GM12873 (cell line): ENCODE data around the gene ADIPOQ.

Experiments used
- CTCF ChIP-seq: IDR thresholded peaks from 2 replicates; pipeline ENCODE4 v1.5.1; 2012; ENCODE audit warnings: low read depth, mild to moderate bottlenecking, moderate library complexity, low read length, control low read depth; ENCODE audit not compliant: insufficient read depth; ENCODE audit errors: missing control alignments

Gene ADIPOQ

GRCh38 chr3:186832276-186832675 lies 10.2 kb upstream of the ADIPOQ start:
- no peak for TF ChIP-seq CTCF

GRCh38 chr3:186839874-186840641 lies 2.5 kb upstream of the ADIPOQ start:
- no peak for TF ChIP-seq CTCF

DNA sequence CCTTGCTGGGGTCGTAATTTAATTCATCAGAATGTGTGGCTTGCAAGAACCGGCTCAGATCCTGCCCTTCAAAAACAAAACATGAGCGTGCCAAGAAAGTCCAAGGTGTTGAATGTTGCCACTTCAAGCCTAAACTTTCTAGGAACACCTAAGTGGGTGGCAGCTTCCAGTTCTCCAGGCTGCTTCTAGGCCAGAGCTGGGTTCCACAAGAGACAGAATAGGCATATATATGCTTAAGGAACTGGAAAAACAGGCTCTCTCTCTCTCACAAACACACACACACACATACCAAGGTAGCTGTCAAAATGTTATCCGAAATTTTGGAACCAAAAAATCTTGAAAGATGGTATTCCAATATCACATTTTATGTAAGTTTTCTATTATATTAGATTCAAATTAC lies 890 bp upstream of the ADIPOQ start:
- no peak for TF ChIP-seq CTCF

DNA sequence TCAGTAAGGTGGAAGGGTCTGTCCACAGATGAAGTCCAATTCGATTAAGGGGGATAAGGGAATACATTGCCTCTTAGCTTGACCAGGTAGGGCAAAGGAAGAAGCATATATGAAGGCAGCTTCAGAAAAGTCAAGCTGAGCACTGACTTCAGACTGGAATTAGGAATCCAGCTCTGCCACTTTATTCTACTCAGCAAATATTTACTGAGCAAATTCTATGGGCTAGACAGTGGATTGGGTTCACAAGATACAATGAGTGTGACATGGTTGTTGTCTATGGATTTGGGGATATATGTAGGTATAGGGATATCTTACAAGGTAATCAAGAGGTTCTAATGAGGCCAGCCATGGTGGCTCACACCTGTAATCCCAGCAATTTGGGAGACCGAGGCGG lies 526 bp downstream of the ADIPOQ start:
- no peak for TF ChIP-seq CTCF

DNA sequence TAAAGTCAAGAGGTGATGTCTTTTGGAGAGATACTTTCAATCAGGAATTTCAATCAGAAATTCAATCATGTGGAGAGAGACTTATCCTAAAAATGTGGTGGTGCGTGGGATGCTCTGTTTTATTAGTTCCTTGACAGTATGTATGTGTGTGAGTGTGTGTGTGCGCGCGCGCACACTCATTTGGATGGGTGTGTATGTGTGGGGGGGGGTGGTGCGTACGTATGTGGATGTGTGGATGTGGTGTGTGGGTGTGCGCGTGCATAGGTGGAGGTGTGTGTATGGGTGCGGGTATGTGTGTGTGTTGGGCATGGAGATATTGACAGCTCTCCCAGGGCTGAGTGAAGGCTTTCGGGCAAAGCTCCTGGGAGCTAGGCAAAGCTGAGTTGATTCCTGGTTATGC lies 2.4 kb downstream of the ADIPOQ start:
- TF ChIP-seq CTCF: no peak

DNA sequence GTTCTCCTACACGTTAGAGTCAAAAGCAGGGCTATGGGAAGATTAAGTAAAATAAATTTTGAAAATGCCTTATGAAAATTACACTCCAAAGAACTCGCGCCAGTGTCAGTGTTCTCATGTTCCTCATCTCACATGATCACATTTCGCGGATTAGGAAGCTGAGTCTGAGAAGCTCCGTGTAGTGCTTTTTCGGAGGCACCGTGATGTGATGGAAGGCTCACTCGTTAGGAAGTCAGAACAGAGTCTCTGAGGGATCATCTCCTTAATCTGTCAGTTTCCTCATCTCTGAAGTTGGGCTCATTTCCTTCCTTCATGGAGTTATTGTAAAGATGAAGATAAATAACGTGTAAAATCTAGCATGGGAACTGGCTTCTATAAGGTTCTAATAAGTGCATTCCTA lies 3.2 kb downstream of the ADIPOQ start:
- TF ChIP-seq CTCF: no peak

GRCh38 chr3:186847437-186847836 lies 4.9 kb downstream of the ADIPOQ start:
- TF ChIP-seq CTCF: no peak
